GM23338 (cell line): ENCODE measurements around the gene RMND5B.

Experiments used
- CREB1 ChIP-seq: fragments of 250-450 bp; sonication (Bioruptor Pico); IDR thresholded peaks from 2 replicates; pipeline ENCODE4 v1.5.0; 2020; ENCODE audit warnings: low read depth, mild to moderate bottlenecking, moderate library complexity
- CTCF ChIP-seq, 2 experiments: fragments of 200-600 bp in 1 of 2; sonication (generic) in 1 of 2; conservative IDR thresholded peaks; 2 replicates each; pipeline versions ENCODE4 v1.5.1 to v1.6.1; 2016 to 2017; ENCODE audit warnings: antibody characterized with exemption in 2 of 2, low read depth in 2 of 2, mild to moderate bottlenecking in 2 of 2, moderate library complexity in 1 of 2
- ETS1 ChIP-seq: IDR thresholded peaks from 2 replicates; pipeline ENCODE4 v1.6.1; 2016; ENCODE audit warnings: antibody characterized with exemption
- EZH2 ChIP-seq: fragments of 200-600 bp; sonication (generic); IDR thresholded peaks from one replicate; pipeline ENCODE4 v1.8.0; 2017; ENCODE audit warnings: antibody characterized with exemption, mild to moderate bottlenecking, low read depth; ENCODE audit not compliant: unreplicated experiment
- EZH2phosphoT487 ChIP-seq: fragments of 200-600 bp; sonication (generic); IDR thresholded peaks from one replicate; pipeline ENCODE4 v1.8.1; 2018; ENCODE audit warnings: antibody characterized with exemption; ENCODE audit not compliant: unreplicated experiment
- JUNB ChIP-seq: IDR thresholded peaks from one replicate; pipeline ENCODE4 v1.6.1; 2016; ENCODE audit warnings: antibody characterized with exemption; ENCODE audit not compliant: unreplicated experiment
- NANOG ChIP-seq: IDR thresholded peaks from 2 replicates; pipeline ENCODE4 v1.6.1; 2016; ENCODE audit warnings: antibody characterized with exemption, borderline replicate concordance
- POLR2AphosphoS5 ChIP-seq: IDR thresholded peaks from 2 replicates; pipeline ENCODE4 v1.6.1; 2016; ENCODE audit warnings: antibody characterized with exemption, low read depth
- REST ChIP-seq: IDR thresholded peaks from one replicate; pipeline ENCODE4 v1.6.1; 2018; ENCODE audit warnings: antibody characterized with exemption; ENCODE audit not compliant: unreplicated experiment
- ZNF114 ChIP-seq: fragments of 250-450 bp; sonication (Bioruptor Pico); IDR thresholded peaks from 2 replicates; pipeline ENCODE4 v1.5.0; 2020; ENCODE audit warnings: mild to moderate bottlenecking, moderate library complexity
- ZNF331 ChIP-seq: fragments of 250-450 bp; sonication (Bioruptor Pico); IDR thresholded peaks from 2 replicates; pipeline ENCODE4 v1.5.0; 2020; ENCODE audit warnings: low read depth, mild to moderate bottlenecking, moderate library complexity

DNA sequence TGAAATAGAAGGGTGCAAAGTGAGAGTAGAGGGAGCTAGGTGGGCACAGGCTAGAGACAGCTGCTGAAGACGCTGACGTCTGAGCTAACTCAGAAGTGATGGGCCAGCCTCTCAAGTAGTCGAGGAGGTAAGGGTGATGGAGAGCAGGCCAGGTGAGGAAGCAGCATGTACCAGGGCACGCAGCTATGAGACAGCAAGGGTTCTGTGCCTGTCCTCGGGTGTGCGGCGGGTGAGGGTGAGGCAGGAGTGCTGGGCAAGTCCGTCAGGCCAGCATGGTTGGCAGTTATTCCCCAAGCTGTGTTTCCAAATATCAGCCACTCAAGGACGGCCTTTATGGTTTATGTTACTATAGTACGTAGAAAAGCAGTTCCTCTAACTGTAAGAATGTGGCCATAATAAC lies 6.2 kb downstream of the RMND5B start:
- TF ChIP-seq REST = no peak
- TF ChIP-seq CTCF (conservative IDR thresholded peaks at IDR 0.05; ENCODE audit: low read depth in 2 of 2) = no peak
- no peak for TF ChIP-seq POLR2AphosphoS5
- no peak for TF ChIP-seq JUNB
- no peak for TF ChIP-seq EZH2
- TF ChIP-seq EZH2phosphoT487 = no peak
- TF ChIP-seq ZNF331 (CRISPR knock-in tag) = no peak
- no peak for TF ChIP-seq ZNF114 (CRISPR knock-in tag)
- no peak for TF ChIP-seq CREB1 (CRISPR knock-in tag)
- no peak for TF ChIP-seq NANOG
- no peak for TF ChIP-seq ETS1
